Uterus (tissue), 2 donors: Measurements from ENCODE around the gene PLEKHO1.

Experiments
- POLR2A ChIP-seq, 2 donors: fragments of 450-650 bp; IDR thresholded peaks; one replicate each; pipeline ENCODE4 v1.6.1; 2016; ENCODE audit warnings: antibody characterized with exemption in 2 of 2, mild to moderate bottlenecking in 1 of 2, moderate library complexity in 1 of 2
- TF ChIP-seq, protein P1 (sequence below), 4 experiments: fragments of 200-600 bp in 2 of 4; fragments of 450-650 bp in 2 of 4; sonication (generic) in 2 of 4; IDR thresholded peaks; one replicate each; pipeline ENCODE4 v1.5.1; 2016 to 2019; ENCODE audit warnings: antibody characterized with exemption in 4 of 4, mild to moderate bottlenecking in 2 of 4, moderate library complexity in 1 of 4

DNA sequence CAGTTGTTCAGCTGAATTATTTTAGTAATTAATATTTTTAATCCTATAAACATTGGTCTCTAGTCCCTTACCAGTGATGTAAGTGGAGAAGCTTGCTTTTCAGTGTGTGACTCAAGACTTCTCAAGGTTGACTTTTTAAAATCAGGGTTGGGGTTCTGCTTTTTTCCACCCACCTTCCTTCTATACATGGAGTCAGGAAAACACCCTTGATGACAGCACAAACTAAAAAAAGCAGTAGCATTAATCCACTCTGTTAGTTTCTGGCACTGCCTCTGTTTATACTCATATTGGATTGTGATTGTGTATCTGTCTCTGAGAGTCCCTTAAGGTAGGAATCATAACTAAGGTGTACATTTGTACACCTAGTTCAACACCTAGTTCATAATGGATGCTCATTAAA lies 8.3 kb upstream of the PLEKHO1 start:
- TF ChIP-seq, protein P1, sequence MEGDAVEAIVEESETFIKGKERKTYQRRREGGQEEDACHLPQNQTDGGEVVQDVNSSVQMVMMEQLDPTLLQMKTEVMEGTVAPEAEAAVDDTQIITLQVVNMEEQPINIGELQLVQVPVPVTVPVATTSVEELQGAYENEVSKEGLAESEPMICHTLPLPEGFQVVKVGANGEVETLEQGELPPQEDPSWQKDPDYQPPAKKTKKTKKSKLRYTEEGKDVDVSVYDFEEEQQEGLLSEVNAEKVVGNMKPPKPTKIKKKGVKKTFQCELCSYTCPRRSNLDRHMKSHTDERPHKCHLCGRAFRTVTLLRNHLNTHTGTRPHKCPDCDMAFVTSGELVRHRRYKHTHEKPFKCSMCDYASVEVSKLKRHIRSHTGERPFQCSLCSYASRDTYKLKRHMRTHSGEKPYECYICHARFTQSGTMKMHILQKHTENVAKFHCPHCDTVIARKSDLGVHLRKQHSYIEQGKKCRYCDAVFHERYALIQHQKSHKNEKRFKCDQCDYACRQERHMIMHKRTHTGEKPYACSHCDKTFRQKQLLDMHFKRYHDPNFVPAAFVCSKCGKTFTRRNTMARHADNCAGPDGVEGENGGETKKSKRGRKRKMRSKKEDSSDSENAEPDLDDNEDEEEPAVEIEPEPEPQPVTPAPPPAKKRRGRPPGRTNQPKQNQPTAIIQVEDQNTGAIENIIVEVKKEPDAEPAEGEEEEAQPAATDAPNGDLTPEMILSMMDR (IDR thresholded peaks at IDR 0.05) = no peak
- TF ChIP-seq POLR2A (IDR thresholded peaks at IDR 0.05) = no peak
